GM18870 (cell line): ENCODE measurements around the gene CIDEC.
A peak's percentile ranks its signal among the peaks of the same experiment; 100 is the strongest.
"Not testable (repeated sequence)": the region's sequence is repeated elsewhere in the genome, so short reads cannot be mapped to it uniquely, and the experiment has no call there.

Experiments
- ATAC-seq: cut with Tn5 transposase; IDR thresholded peaks from one replicate; pipeline ENCODE4 v1.9.1; 2021; ENCODE audit warnings: moderate library complexity; ENCODE audit not compliant: unreplicated experiment

The CIDEC gene

DNA sequence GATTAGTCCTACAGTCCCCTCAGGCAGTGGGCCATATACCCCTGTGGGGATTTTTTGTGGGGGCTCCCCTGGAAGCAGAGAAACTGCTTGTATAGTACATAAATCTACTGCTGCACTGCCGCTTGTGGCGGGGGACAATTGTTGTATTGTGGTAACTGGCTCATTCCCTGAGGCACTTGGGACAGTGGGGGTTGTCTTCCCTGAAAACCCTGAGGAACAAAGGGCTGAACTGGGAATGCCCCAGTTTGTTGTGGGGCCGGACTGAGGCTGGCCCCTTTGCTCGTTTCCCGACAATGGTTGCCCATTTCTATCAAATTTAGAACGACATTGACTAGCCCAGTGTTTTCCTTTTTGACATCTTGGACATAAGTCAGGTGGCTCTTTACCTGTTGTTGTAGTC lies 28.7 kb downstream of the CIDEC start:
- ATAC-seq, result not testable (repeated sequence)

DNA sequence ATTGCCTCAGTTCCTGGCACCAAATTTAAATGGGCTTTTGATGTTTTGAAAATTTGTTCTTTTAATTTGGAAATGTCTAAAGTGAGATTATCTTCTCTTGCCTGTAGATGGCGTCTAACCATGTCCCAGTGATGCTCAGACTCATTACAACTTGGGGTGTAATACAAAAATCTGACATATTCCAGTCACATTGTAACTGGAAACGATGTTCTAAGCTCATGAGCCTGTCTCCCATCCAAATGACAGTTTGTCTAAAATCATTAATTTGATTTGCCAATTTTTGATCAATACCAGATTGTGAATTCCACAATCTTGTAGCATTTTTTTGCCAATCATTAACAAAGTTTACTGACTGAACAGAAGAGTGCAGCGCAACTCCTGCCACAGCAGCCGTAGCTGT lies 31.2 kb downstream of the CIDEC start:
- not testable (repeated sequence) for ATAC-seq

DNA sequence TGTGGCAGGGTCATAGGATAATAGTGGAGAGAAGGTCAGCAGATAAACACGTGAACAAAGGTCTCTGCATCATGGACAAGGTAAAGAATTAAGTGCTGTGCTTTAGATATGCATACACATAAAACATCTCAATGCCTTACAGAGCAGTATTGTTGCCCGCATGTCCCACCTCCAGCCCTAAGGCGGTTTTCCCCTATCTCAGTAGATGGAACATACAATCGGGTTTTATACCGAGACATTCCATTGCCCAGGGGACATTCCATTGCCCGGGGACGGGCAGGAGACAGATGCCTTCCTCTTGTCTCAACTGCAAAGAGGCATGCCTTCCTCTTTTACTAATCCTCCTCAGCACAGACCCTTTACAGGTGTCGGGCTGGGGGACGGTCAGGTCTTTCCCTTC lies 32.2 kb downstream of the CIDEC start:
- not testable (repeated sequence) for ATAC-seq

DNA sequence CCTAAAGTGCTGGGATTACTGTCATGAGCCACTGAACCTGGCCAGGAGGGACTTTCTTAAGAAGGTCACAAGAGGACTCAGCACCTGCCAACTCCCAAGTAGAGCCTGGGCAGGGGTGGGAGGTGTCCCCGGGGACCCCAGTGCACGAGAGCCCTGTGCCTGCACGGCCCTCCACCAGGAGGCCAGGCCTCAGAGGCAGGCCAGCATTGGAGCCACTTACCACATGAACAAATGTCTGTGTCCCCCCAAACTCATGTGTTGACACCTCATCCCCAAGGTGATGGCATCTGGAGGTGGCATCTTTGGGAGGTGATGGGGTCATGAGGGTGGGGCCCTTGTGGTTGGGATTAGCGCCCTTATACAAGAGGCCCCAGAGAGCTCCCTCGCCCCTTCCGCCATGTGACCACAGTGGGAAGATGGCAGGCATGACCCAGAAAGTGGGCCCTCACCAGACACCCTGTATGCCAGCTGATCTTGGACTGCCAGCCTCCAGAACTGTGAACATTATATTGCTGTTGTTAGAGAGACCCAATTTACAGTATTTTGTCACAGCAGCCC lies 33.0 kb downstream of the CIDEC start:
- no peak for ATAC-seq

DNA sequence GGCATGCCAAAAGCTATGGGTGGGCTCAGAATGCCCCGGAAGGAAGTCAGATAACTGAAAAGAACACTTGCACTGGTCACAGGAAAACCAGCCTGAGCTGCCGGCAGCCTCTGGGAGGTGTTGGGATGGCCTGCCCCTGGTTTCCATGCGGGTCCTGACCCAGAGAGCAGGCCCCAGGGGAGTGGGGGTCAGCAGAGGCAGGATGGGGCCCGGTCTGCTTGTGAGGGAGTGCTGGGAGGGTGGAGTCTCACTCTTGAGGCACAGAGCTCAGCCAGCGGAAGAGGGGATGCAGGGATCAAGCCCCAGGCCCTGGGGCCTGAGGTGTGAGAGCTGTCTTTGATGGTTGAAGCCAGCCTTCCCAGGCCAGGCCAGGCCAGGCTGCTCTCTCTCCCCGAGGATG lies 33.8 kb downstream of the CIDEC start:
- ATAC-seq, result no peak

DNA sequence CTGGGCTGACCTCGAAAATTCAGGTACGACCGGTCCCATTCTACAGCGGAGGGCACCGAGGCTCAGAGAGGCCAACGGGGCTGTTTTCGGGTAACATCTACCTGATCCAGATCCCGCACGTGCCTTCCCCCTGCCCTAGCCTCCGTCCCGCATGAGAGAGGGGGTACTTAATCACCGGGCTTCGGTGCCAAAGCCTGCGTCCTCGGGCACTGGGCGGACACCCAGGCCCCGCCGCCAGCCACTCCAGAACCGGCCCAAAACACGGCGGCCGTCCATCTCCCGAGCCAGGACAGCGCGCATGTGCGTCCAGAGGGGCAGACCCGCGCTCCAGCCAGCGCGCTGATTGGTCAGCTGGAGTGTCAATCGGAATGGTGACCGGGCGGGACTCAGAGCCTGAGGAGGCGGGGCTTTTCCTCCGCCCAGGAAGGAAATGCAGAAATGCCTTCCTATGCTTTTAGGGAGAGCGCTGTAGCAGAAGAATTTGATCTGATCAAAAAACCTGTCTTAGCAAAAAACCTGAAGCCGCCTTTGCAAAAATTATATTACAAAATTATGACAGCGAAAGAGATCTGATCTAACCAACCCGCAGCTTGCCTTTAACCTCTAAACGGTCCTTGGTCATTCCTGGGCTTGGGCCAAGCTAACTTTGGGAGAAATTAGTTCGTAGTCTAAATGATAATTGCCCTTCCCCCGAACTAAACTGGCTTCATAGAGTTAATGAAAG lies 36.2 kb downstream of the CIDEC start, which contains the start of gene RPUSD3:
Gene RPUSD3, minus strand, starts transcription at position 294 of the 724 bp plus-strand sequence. Its CDS starts 18 bp downstream, at position 276.
- ATAC-seq, result peak; percentile 91

DNA sequence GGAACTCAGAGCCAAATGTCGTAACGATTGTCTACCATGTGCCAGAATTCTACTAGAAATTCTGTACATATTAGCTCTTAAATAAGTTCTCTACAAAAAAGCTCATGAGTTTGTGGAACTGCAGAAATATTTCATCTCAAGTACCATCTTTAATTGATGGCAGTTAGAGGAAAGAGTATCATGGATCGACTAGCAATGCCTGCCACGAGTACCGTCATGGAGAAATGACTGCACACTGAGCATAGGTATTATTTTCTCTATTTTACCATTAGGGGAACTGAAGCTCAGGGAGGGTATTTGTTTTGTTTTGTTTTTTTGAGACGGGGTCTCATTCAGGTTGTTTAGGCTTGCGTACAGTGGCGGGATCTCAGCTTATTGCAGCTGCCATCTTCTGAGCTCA lies 39.0 kb downstream of the CIDEC start:
- ATAC-seq, result no peak

DNA sequence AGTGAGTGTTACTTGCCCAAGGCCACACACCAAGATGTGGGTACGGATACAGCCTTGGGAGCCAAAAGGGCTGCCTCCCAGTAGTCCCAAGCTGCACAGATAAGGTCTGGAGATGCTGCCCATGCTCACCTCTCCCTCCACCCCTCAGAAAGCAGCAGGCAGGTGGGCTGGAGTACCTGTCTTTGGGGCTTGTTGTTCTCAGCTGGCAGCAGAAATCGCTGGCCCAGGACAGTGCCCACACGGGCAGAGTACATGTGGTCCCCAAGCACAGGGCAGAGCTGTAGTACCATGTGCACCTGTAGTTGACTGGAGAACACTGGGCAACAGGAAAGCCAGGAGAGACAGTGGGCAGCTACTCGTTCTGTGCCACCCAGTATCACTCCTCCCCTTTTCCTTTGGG lies 41.2 kb downstream of the CIDEC start:
- ATAC-seq, result no peak

DNA sequence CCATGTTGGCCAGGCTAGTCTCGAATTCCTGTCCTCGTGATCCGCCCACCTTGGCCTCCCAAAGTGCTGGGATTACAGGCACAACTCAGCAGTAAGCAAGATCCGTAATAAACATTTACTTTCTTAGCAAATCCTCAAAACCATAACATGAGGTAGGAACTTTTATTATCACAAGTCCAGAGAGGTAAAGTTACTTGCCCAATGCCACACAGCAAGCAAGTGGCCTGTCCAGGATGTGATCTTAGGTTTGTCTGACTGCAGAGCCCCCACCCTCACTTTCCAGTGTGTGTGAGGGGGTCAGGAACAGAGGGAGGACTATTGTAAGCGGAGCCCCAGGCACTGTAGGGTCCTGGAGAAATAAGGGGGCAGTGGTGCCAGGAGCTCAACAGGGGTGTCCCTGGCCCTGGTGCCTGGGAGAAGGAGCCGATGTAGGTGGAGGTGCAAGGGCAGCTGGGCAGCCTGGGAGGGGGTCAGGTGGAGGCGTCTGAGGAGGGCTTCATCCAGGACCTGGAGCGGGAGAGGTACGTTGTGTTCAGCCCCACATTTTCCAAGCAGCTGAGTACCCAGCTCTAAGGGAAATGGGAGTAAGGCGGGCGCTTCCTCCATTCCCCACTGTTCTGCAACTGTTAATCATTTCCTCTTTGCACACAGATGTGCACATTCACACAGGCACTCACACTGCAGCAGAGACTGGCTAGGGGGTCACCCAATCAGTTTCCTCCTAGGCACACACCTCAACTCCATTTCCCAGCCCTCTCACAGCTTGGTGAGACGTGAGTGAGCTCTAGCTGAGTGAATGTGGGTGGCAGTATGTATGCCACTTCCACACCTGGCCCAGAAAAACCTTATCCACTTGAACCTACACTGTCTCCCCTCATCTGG lies 42.1 kb downstream of the CIDEC start:
- no peak for ATAC-seq

DNA sequence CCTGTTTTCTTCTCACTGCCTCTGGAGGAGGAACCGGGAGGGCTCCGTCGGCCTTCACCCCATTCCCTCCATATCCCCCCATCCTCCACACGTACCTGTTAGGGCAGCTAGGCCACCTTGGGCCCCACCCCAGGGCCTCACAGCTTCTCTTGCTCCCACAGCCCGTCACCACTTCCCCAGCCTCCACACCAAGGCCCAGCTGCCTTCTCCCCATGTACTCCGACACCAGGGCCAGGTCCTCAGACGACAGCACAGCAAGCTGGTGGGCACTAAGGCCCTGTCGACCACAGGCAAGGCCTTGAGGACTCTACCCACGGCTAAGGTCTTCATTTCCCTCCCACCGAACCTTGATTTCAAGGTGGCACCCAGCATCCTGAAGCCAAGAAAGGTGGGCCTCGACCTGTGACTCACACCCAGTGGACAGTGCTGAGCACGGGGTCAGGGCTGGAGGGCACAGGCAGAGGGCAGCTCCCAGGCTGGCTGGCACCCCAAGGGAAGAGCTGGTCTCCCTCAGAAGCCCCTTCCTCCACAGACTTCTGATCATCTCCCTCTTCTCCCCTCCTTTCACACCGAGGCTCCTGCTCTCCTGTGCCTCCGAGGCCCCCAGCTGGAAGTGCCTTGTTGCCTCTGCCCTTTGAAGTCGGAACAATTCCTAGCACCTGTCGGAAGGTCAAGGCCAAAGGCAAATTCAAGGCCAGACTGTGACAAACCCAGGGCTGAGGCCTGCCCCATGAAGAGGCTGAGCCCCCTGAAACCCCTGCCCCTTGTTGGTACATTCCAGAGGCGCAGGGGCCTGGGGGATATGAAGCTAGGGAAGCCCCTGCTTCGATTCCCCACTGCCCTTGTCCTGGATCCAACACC lies 45.3 kb downstream of the CIDEC start:
- ATAC-seq, result no peak

DNA sequence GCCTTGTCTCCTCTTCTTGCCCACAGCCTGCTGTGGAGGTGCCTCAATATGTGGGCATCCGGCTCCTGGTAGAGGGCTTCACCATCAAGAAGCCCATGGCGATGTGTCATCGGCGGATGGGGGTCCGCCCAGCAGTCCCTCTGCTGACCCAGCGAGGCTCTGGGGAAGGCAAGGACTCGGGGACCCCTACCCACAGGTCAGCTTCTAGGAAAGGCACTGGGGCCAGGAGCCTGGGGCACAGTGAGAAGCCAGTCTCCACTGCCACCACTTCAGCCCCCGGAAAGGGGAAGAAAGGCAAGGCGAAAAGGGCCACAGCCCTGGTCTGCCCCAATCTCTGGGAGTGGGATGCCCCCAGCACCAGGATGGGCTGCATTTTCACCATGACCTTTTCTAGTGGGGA lies 47.0 kb downstream of the CIDEC start:
- ATAC-seq, result no peak

DNA sequence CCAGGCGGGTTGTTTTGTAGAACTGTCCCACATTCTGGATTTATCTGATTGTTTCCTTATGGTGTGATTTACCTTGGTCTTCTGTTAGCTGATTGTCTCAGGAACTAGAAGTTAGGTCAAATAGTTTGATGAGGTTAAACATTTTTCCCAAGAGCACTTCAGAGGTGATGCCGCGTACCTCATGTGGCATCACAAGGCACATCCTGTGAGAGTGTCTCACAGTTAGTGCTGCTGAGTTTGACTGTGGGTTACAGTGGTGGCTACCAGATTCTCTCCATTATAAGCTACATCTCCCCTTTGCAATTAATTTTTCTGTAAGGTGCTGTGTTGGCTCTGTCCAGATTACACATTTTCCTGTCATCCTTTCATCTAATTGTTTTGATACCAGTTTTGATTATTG lies 48.8 kb downstream of the CIDEC start:
- no peak for ATAC-seq

DNA sequence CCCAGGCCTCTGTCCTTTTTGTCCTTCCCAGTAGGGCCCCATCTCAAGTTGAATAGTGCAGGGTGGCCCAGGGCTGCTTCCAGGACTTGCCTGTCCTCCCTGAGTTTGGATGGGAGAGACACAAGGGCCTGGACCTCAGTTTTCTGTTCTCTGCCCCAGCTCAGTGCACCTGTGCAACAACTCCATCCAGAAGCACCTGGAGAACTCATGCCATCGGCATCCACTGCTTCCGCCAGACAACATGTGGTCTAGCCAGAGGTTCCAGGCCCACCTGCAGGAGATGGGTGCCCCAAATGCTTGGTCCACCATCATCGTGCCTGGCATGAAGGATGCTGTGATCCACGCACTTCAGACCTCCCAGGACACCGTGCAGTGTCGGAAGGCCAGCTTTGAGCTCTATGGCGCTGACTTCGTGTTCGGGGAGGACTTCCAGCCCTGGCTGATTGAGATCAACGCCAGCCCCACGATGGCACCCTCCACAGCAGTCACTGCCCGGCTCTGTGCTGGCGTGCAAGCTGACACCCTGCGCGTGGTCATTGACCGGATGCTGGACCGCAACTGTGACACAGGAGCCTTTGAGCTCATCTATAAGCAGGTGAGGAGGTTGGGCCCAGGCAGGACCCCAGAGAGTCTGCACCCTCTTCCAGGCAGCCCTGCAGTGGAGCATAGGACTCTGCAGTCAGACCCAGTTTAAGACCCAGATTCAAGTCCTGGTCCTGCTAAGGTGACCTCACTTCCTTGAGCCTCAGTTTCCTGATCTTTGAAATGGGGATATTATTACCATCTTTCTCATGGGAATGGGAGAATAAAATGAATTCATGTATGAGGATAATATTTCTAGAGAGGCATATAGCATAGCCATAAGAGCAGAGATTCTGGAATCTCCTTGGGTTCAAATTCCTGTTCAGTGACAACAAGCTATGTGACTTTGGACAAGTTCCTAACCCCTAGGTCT lies 51.0 kb downstream of the CIDEC start:
- no peak for ATAC-seq

DNA sequence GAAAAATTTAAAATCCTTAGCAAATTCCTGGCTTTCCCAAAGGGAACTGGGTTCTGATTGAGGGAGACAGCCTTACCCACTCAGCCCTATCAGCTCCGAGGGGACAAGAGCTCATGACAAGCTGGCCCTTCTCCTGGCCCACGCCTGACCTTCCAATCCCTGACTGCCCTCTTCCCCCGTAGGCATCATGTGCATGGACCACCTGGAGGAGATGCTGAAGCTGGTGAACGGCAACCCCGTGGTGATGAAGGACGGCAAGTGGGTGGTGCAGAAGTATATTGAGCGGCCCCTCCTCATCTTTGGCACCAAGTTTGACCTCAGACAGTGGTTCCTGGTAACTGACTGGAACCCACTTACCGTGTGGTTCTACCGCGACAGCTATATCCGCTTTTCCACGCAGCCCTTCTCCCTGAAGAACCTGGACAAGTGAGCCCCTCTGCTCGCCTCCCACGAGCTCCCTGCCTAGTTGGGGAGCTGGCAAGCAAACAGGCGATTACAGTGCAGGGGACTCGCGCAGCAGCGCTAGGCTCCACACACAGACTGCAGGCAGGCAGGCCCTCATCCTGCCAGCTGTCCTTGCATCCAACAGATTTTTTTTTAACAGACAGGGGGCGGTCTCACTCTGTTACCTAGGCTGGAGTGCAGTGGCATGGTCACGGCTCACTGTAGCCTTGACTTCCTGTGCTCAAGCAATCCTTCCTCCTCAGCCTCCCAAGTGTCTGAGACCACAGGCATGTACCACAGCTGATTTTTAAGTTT lies 53.1 kb downstream of the CIDEC start:
- no peak for ATAC-seq

DNA sequence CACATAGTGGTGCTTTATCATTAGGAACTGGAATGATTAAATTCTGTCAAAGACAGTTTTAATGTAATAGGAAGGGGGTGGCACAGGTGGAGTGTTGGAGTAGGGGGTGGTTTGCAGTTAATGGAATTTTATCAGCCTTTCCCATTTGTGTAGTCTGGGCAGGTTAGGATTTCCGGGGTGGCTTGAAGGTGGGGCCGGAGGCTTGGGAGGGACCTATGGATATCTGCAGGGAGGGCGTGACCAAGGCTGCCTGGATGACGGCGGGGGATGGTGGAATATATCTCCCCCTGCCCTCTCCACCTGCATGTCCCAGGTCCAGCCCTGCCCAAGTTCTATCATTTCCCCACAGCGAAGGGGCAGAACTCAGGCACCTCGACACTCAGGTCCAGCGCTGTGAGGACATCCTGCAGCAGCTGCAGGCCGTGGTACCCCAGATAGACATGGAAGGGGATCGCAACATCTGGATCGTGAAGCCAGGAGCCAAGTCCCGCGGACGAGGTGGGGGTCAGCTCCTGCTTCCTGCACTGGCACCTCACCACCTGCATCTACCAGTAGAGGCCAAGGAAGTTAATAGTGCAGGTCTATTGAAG lies 54.5 kb downstream of the CIDEC start:
- no peak for ATAC-seq

DNA sequence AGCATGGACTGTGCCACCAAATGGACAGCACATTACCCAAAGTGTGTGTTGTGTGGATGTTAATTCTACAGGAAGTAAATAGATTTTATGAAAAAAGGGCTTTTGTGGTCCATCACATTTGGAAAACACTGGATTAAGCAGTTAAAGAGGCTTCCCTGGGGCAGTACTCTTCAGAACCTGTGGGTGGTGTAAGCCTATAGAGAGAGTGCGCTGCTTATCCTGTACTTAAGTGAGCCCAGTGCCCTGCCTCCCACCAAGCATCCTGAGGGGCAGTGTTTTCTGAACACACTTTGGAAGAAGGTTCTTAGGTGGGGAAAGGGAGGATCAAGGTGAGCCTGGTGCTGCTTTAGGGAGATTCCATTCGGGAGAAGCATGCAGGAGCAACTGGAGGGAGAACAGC lies 59.1 kb downstream of the CIDEC start:
- no peak for ATAC-seq

DNA sequence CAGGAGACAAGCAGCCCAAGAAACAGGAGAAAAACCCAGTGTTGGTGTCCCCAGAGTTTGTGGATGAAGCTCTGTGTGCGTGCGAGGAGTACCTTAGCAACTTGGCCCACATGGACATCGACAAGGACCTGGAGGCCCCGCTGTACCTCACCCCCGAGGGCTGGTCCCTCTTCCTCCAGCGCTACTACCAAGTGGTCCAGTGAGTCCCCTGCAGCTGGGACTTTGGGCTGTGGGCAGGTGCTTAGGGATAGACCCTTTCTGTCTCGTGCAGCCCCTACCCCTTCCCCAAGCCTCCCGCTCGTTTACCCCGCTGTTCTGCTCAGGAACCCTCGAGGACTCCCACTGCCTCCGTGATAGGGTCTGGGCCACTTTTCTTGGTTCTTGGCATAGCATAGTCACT lies 59.5 kb downstream of the CIDEC start:
- no peak for ATAC-seq

DNA sequence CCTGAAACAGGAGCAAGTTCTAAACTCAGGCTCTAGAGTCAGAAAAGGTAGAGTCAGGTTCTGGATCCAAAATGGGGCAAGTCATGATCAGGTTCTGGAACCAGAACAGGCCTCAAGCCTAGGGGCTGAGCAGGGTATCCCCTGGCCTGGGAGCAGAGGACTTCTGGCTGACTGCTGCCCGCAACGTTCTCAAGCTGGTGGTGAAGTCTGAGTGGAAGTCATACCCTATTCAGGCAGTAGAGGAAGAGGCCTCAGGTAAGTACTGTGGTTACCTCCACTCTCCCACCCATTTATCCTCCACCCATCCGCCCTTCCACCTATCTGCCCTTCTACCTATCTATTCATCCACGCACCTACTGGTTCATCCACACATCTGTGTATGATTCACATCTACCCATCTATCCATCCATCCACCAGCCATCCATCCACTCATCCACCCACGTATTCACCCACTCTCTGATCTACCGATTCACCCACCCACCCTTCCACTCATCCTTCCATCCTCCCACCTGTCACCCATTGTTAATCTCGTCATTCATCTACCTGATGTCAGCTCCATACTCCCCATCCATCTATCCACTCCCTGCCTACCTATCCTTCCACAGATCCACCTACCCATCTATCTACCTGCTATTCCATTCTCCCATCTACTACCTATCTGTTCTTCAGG lies 61.3 kb downstream of the CIDEC start:
- ATAC-seq, result no peak
